HUES6 (cell line): Measurements from ENCODE around the gene PRR5L.

ENCODE experiments used
- H3K27ac ChIP-seq: 2 replicates; pipeline ENCODE4 v1.7.0; 2013; ENCODE audit warnings: low read depth, mild to moderate bottlenecking, low read length, inconsistent platforms
- H3K27me3 ChIP-seq: 2 replicates; pipeline ENCODE4 v1.6.1; 2013; ENCODE audit warnings: low read length; ENCODE audit not compliant: control insufficient read depth, insufficient read depth
- H3K36me3 ChIP-seq: 2 replicates; pipeline ENCODE4 v1.6.1; 2013; ENCODE audit warnings: low read length; ENCODE audit not compliant: control insufficient read depth, insufficient read depth
- H3K4me1 ChIP-seq: 2 replicates; pipeline ENCODE4 v1.6.1; 2013; ENCODE audit warnings: low read length; ENCODE audit not compliant: control insufficient read depth, insufficient read depth
- H3K4me3 ChIP-seq: 2 replicates; pipeline ENCODE4 v1.5.1; 2013; ENCODE audit warnings: low read depth, low read length
- H3K9ac ChIP-seq: one replicate; pipeline ENCODE4 v1.6.1; 2013; ENCODE audit warnings: mild to moderate bottlenecking, low read length
- H3K9me3 ChIP-seq: 2 replicates; pipeline ENCODE4 v1.6.1; 2013; ENCODE audit warnings: low read depth, low read length; ENCODE audit not compliant: control insufficient read depth, insufficient read depth

The PRR5L gene

GRCh38 chr11:36427079-36427478 is 131.0 kb downstream of the PRR5L start:
- no peak overlapping the region for H3K9ac ChIP-seq
- H3K27me3 ChIP-seq: no peaks in the 10 kb centered on the region
- H3K4me3 ChIP-seq: no peak overlapping the region
- peaks cover 3% of the 10 kb centered on the region; the same call in 1 of the 2 replicates for H3K4me1 ChIP-seq
- H3K9me3 ChIP-seq: no peaks in the 10 kb centered on the region
- no peak overlapping the region for H3K27ac ChIP-seq
- no peaks in the 10 kb centered on the region for H3K36me3 ChIP-seq

- no peak overlapping the region for H3K4me3 ChIP-seq
- H3K27ac ChIP-seq: no peak overlapping the region
- H3K9ac ChIP-seq: no peak overlapping the region
- H3K27me3 ChIP-seq: no peaks in the 10 kb centered on the region
- no peaks in the 10 kb centered on the region for H3K4me1 ChIP-seq
- H3K9me3 ChIP-seq: no peaks in the 10 kb centered on the region
- H3K36me3 ChIP-seq: no peaks in the 10 kb centered on the region
Observed at GRCh38 chr11:36427876-36428275, 131.8 kb downstream of the PRR5L start.

DNA sequence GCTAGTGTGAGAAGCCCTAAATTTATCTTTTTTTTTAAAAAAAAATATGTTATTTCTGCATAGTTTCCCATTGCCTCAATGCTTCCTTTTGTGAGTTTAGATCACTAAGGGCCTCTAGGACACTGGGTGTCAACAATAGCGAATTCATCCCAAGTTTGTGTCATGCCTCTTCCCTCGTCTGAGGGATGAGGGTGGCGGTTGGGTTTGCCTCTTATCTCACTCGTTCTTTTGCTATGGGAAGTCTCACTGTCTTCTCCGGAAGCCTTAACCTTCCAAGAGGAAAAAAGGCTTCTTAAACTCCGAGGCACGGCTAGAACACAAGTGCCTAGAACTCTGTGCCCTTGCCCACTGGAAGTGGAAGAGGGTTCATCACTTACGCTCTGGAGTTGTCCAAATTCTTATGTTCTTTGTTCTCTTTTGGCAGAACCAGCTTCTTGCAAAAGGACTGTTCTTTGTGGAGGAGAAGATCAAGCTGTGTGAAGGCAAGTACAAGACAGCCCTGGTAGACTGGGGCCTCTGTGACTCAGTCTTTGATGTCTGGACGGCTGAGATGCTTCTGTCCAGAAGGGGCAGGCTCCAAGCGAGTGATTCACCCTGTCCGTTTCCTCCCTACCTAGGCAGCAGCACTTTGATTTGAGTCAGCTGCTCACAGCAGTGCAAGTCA is 135.5 kb downstream of the PRR5L start:
- Histone ChIP-seq H3K4me1 (no peaks in the 10 kb centered on the region), H3K27ac (no peak overlapping the region), H3K27me3 (no peaks in the 10 kb centered on the region), H3K9ac (no peak overlapping the region), H3K36me3 (no peaks in the 10 kb centered on the region), H3K4me3 (no peak overlapping the region), H3K9me3 (no peaks in the 10 kb centered on the region)

GRCh38 chr11:36432093-36432469 is 136.0 kb downstream of the PRR5L start:
- Histone ChIP-seq H3K9me3 (no peaks in the 10 kb centered on the region), H3K9ac (no peak overlapping the region), H3K36me3 (no peaks in the 10 kb centered on the region), H3K4me1 (no peaks in the 10 kb centered on the region), H3K27me3 (no peaks in the 10 kb centered on the region), H3K4me3 (no peak overlapping the region), H3K27ac (no peak overlapping the region)

- no peaks in the 10 kb centered on the region for H3K36me3 ChIP-seq
- H3K4me3 ChIP-seq: no peak overlapping the region
- H3K9ac ChIP-seq: no peak overlapping the region
- no peaks in the 10 kb centered on the region for H3K27me3 ChIP-seq
- H3K9me3 ChIP-seq: no peaks in the 10 kb centered on the region
- H3K4me1 ChIP-seq: no peaks in the 10 kb centered on the region
- no peak overlapping the region for H3K27ac ChIP-seq
Observed at GRCh38 chr11:36432738-36433137, 136.7 kb downstream of the PRR5L start.

DNA sequence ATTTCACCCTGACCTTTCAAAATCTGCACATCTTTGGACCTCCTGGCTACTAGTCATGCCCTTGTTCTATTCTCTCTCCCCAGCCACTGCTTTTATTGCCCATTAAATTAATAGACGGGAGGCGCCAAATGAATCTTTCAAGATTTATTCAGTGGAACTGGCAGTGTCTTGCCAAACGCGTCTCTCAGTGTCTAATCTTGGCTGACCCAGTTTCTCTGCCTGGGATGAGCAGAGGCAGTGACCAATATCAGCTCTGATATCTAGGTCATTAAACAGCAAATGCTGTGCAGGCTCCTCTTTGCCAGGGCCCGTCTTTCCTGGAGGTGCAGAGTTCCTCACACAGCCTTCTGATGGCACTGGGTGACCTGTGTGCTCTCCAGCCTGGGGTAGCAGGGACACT is 140.0 kb downstream of the PRR5L start:
- H3K9ac ChIP-seq: no peak overlapping the region
- no peaks in the 10 kb centered on the region for H3K36me3 ChIP-seq
- no peak overlapping the region for H3K27ac ChIP-seq
- H3K9me3 ChIP-seq: no peaks in the 10 kb centered on the region
- no peaks in the 10 kb centered on the region for H3K4me1 ChIP-seq
- no peak overlapping the region for H3K4me3 ChIP-seq
- no peaks in the 10 kb centered on the region for H3K27me3 ChIP-seq

- H3K4me1 ChIP-seq: no peaks in the 10 kb centered on the region
- no peak overlapping the region for H3K4me3 ChIP-seq
- H3K9ac ChIP-seq: no peak overlapping the region
- no peak overlapping the region for H3K27ac ChIP-seq
- no peaks in the 10 kb centered on the region for H3K27me3 ChIP-seq
- H3K9me3 ChIP-seq: no peaks in the 10 kb centered on the region
- H3K36me3 ChIP-seq: no peaks in the 10 kb centered on the region
Observed at GRCh38 chr11:36436589-36436988, 140.5 kb downstream of the PRR5L start.

DNA sequence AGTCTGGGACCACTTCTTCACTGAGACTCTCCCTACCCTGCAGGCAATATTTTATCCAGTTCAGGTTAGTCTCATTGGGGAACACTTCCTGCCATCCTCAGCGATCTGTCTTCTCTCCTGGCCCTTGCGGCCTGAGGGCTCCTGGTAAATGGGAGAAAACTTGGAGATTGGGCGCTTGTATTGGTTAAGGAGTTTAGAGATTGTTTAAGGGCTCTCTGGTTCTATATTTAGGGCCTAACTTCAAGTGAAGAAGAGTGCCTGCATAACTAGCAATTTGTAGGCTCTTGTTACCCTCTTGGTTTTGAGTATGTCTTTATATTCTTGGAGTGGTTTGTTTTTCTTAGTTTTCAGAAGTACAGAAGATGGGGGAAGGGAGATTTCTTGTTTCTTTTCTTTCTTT is 141.3 kb downstream of the PRR5L start:
- Histone ChIP-seq H3K27ac (no peak overlapping the region), H3K4me3 (no peak overlapping the region)

GRCh38 chr11:36438126-36438525 is 142.0 kb downstream of the PRR5L start:
- H3K27me3 ChIP-seq: no peaks in the 10 kb centered on the region
- 0 out of 2 replicates have a peak, but pooled peaks cover 2% of the 10 kb centered on the region for H3K9me3 ChIP-seq
- no peaks in the 10 kb centered on the region for H3K4me1 ChIP-seq
- no peak overlapping the region for H3K4me3 ChIP-seq
- no peaks in the 10 kb centered on the region for H3K36me3 ChIP-seq
- no peak overlapping the region for H3K9ac ChIP-seq
- no peak overlapping the region for H3K27ac ChIP-seq

More for the DNA sequence above, 141.3 kb downstream of the PRR5L start:
- Histone ChIP-seq H3K4me1 (no peaks in the 10 kb centered on the region), H3K9ac (no peak overlapping the region), H3K27me3 (no peaks in the 10 kb centered on the region), H3K36me3 (no peaks in the 10 kb centered on the region), H3K9me3 (0 out of 2 replicates have a peak, but pooled peaks cover 2% of the 10 kb centered on the region)

GRCh38 chr11:36441610-36442208 is 145.6 kb downstream of the PRR5L start:
- 0 out of 2 replicates have a peak, but pooled peaks cover 2% of the 10 kb centered on the region for H3K9me3 ChIP-seq
- H3K36me3 ChIP-seq: no peaks in the 10 kb centered on the region

DNA sequence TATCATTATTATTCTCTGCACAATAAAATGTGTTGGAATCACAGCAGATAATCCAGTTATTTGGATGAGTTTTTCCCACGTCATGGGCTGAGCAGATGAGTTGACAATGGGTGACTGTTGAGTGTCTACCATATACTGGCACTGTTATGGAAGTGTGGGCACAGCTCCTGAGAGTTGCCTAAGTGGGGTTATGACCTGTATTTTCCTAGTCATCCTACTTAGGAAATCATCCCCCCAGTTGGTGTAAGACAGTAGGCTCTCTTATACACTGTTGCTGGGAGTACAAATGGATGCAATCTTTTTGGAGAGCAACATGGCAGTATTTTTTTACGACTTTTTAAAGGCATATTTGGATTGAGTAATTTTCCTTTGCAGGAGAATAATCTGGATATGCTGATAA is 147.6 kb downstream of the PRR5L start:
- no peaks in the 10 kb centered on the region for H3K4me1 ChIP-seq
- H3K9ac ChIP-seq: no peak overlapping the region
- no peaks in the 10 kb centered on the region for H3K36me3 ChIP-seq
- no peaks in the 10 kb centered on the region for H3K27me3 ChIP-seq
- no peak overlapping the region for H3K4me3 ChIP-seq
- no peak overlapping the region for H3K27ac ChIP-seq
- 0 out of 2 replicates have a peak, but pooled peaks cover 2% of the 10 kb centered on the region for H3K9me3 ChIP-seq

More at GRCh38 chr11:36441610-36442208, 145.6 kb downstream of the PRR5L start:
- Histone ChIP-seq H3K27ac (no peak overlapping the region), H3K9ac (no peak overlapping the region), H3K4me1 (no peaks in the 10 kb centered on the region), H3K27me3 (no peaks in the 10 kb centered on the region), H3K4me3 (no peak overlapping the region)
